MM.1S (cell line): Measurements from ENCODE around the gene TRAPPC6A.

Source experiments
- CTCF ChIP-seq: fragments of 300-600 bp; sonication (generic); IDR thresholded peaks from 2 replicates; pipeline ENCODE4 v1.5.1; 2016; ENCODE audit warnings: antibody characterized with exemption, low read length, mixed read lengths
- EZH2 ChIP-seq: fragments of 300-600 bp; sonication (generic); optimal IDR thresholded peaks from 2 replicates; pipeline ENCODE3; 2017; ENCODE audit warnings: low read depth, mild to moderate bottlenecking, antibody characterized with exemption, low read length, mixed read lengths

- TF ChIP-seq CTCF, result no peak
- no peak for TF ChIP-seq EZH2
Measured at GRCh38 chr19:45145270-45146189, 32.5 kb downstream of the TRAPPC6A start.
